NCI-H1092 (cell line): ENCODE results near the gene UIMC1.

Experiments
- DNase-seq: peaks from one replicate; lab custom pipeline; 2025; lab: John Stamatoyannopoulos, UW

The UIMC1 gene

DNA sequence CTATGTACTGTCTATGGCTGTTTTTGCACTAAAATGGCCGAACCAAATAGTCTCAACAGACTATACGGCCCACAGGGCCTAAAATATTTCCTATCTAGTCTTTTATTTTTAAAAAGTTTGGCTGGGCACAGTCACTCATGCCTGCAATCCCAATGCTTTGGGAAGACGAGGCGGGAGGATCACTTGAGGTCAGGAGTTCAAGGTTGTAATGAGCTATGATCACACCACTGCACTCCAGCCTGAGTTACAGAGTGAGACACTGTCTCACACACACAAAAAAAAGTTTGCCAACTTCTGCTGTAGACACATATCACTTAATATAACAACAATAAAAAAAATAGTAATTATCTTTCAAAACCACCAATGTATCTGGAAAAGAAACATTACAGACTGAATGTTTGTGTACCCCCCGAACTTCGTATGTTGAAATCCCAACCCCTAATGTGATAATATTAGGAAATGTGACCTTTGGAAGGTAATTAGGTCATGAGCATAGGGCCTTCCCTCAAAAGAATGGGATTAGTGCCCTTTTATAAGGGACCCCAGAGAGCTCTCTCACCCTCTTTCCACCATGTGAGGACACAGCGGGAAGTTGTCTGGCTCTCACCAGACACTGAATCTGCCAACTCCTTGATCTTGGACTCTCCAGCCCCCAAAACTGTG is 53.9 kb downstream of the UIMC1 start:
- DNase-seq = no peak

- no peak for DNase-seq
These were observed 58.1 kb downstream of the UIMC1 start for GRCh38 chr5:176948458-176948857.

DNA sequence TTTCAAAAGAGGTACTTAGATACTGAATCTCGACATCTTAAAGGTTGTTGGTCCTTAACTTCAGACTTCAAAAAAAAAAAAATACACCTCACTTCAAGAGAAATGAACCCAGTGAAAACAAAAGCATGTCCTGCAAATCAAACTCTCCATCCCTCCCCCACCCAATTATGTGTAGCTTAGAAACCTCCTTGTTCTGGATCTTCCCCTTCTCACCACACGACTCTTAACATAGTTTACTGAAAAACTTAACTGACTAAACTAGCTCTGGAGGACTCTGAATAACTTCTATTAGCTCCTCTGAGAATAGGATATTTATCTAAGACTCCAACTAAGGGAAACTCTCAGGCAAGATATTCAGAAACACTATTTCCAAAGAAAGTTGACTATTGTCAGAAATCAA is 58.7 kb downstream of the UIMC1 start:
- DNase-seq = no peak

DNA sequence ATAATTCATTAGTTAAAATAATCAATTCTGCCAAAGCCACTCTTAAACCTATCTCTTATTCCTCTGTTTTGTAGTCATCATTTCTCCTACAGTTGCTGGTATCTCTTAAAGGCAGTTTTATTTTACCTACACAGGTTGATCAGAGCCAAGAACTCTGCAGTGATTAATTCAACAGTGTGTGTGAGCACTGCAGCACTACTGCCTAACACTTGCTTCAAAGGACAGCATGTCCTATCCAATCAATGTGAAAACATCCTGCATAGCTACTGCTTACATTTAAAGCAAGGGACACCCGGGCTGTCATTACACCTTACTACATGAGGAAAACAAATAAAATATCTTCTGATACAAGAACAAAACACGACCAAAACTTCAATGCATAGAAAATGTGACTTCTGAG is 62.3 kb downstream of the UIMC1 start:
- no peak for DNase-seq

- no peak for DNase-seq
These were observed 62.8 kb downstream of the UIMC1 start for GRCh38 chr5:176943816-176944215.

DNA sequence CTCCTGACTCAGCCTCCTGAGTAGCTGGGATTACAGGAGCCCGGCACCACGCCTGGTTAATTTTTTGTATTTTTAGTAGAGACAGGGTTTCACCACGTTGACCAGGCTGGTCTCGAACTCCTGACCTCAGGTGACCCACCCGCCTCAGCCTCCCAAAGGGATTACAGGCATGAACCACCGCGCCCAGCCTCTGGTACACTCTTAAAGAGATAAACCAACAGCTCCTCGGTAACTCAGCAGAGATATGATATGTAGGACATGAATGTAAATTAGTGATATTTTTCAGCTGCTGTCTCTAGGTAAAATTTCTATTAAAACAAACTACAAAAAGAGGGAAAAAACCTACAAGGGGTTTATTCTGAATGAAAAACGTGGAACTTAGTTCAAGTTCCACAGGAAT is 64.6 kb downstream of the UIMC1 start:
- no peak for DNase-seq

- no peak for DNase-seq
These were observed 68.1 kb downstream of the UIMC1 start for GRCh38 chr5:176938472-176938871.

DNA sequence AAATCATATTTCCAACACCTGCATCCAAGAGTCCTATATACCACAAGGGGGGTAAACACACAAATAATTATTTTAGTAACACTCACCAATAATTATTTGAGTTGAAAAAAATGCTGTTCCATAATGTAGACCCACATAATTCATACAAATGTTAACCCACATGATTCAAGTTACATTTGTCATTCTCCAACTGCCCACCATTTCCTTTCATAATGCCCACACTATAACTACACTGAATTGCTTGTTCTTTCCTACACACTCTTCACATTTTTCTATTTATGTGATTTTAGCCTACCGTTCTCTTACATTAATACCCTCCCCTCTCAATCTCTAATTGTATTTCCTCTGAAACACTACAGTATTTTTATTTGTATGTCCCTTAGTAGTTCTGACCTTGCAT is 71.6 kb downstream of the UIMC1 start:
- DNase-seq = no peak

DNA sequence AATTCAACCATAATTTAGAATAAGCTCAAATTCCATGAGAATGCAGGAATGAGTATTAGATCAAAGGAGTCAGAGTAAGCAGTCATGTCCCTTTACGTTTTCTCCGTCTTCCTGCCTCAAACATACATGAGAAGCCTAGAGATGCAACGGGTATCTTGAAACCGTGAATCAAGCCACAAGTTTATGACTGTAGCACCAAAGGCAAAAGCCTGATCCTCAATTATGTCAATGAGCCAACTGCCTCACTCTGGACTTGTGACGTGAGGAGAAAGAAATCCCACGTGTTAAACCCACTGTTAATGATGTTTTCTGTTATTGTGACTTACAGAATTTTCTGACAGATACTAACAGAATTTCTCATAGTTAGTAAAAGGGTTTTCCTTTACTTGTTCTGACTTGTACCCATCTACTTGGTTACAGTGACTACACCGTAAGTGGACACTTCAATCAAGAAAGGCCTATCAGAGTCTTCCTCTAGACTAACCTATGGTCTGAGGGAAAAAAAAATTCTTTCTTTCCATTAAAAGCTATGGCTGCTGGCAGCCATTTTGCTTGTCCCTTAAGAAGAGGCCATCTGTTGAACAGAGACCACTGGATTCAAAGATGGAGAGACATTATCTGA is 72.2 kb downstream of the UIMC1 start:
- DNase-seq = no peak

- no peak for DNase-seq
These were observed 76.9 kb downstream of the UIMC1 start for GRCh38 chr5:176929654-176930053.

- no peak for DNase-seq
These were observed 79.0 kb downstream of the UIMC1 start for GRCh38 chr5:176927562-176927961.

DNA sequence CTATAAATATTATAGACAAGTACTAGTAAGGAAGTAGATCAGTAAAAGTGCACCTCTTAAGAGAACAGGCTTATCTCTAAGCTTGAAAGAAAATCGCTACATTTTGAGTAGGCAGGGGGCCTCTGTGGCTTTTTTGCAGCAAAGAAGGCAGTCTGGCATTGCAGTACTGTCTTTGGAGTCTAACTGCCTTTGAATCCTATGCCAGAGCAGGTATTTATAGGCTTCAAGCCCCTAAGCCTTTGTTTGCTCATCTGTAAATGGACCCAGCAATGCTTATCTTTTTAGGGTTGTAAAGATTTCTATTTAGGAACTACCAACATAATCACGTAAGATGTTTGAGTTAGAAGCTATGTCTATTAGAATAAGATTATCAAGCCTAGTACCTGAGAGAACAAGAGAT is 83.8 kb downstream of the UIMC1 start:
- DNase-seq = no peak

- no peak for DNase-seq
These were observed 84.9 kb downstream of the UIMC1 start for GRCh38 chr5:176921714-176922113.

DNA sequence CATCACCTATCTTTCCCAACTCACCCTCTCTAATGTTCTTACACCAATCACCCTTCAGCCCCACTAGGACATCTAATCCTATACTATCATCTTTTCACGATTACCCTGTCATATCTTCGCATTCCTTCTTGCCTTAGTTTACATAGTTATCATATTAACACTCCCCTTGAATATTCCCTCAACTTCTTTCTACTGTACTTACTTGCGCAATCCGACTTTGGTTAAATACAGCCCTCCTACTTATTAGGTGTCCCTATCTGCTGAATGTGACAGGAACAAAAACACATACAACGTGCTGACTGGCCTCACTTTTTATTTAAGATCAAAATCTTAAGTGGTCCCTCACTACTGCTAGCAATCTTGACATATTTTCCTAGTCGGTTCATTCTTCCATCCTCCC is 88.0 kb downstream of the UIMC1 start:
- no peak for DNase-seq

- DNase-seq = no peak
These were observed 90.2 kb downstream of the UIMC1 start for GRCh38 chr5:176916337-176916736.

- DNase-seq = no peak
These were observed 90.7 kb downstream of the UIMC1 start for GRCh38 chr5:176915906-176916305.

DNA sequence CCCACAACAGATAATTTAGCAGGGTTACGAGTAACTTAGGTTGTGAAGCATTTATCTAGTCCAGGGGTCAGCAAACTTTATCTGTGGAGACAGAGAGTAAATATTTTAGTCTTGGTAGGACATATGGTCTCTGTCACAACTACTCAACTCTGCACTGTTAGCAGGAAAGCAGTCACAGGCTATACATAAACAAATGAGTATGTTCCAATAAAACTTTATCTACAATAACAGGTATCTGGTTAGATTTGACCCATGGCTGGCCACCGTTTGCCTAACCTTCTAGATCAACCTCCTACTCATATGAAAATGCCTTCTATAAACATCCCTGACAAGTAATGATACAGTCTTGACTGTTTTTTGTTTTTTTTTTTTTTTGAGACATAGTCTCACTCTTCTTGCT is 94.5 kb downstream of the UIMC1 start:
- DNase-seq = no peak

DNA sequence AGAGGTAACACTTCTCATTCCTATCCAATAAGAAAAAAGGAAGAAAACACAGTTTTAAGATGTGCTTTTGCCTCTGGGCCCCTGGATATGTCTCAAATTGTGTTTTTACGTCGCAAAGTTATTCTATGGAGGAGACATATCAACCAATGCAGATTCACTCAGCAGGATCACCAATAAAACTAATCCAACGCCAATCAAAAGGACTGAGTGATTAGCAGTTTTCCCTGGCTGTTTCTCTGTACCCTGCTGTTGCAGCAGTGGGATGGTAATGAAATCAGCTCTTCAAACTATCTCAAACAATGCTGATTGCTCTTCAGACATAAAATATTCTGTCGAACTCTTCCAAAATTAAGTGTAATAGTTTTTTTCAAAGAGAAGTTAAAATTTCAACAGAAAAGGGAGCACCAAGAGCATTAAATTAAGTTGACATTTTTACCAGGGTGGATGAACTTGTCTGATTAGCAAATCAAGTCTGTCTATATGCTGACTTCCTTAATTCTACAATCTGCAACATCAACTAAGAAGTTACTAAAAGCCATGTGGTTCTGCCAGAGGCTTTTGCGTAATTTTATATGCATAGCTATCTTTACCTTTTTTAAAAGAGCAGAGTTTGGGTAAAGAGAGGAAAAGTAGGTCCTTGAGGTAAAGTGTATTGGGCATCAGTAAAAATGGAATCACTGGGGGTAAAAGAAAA is 97.8 kb downstream of the UIMC1 start:
- DNase-seq = no peak

GRCh38 chr5:176906796-176907195 is 99.8 kb downstream of the UIMC1 start:
- no peak for DNase-seq

- DNase-seq = no peak
These were observed 100.5 kb downstream of the UIMC1 start for GRCh38 chr5:176906126-176906525.

- DNase-seq = no peak
These were observed 102.3 kb downstream of the UIMC1 start for GRCh38 chr5:176904276-176904675.

DNA sequence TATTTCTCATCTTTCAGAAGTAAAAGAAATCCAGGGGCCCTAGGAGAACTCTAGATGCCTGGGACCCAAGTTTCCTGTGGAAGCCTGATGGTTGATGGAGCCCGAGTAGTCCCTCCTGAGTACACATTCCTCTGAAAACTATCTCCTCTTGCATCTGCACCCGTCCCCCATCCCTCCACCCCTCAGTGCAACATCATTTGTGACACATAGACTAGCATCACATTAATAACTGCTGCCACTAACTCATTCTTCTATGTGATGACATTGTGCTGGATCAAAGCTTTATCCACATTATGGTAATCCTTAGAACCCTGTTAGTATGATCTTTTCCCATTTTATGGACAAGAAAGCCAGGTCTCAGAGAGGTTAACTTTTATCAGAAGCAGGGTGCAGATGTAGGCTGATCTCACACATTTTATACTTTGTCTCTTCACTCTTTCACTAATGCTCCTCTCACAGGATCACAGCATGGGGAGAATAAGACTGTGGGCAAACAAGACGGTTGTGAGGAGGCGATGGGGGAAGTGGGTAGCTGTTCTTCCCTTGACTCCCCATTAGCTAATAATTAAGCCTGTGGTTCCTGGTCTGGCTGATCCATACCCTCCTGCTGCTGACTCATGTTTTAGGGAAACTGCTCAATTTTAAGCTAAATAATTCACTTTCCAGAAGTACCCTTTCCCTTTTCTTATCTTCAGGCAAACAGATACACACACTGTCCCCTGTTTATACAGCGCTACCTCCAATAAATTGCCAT is 103.5 kb downstream of the UIMC1 start:
- no peak for DNase-seq
